ENCODE data around the gene TAAR5.
"Not testable (repeated sequence)": the region's sequence is repeated elsewhere in the genome, so short reads cannot be mapped to it uniquely, and the experiment has no call there.

The TAAR5 gene

DNA sequence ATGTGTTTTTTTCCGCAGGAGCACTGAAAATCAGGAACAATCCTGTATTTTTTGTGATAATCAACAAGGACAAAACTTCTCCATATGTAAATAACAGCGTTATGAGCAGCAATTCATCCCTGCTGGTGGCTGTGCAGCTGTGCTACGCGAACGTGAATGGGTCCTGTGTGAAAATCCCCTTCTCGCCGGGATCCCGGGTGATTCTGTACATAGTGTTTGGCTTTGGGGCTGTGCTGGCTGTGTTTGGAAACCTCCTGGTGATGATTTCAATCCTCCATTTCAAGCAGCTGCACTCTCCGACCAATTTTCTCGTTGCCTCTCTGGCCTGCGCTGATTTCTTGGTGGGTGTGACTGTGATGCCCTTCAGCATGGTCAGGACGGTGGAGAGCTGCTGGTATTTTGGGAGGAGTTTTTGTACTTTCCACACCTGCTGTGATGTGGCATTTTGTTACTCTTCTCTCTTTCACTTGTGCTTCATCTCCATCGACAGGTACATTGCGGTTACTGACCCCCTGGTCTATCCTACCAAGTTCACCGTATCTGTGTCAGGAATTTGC lies 19.2 kb downstream of the TAAR5 start, which contains the start of gene TAAR6:
Gene TAAR6 (plus strand): TSS at position 102 of the 557 bp plus-strand sequence. CDS start 0 bp downstream, at position 102.
- in situ Hi-C loops (cut with MboI; ENCODE audit: low sequenced_read_pairs, unreplicated experiment), result no loop called here
- TF ChIP-seq, protein P1, sequence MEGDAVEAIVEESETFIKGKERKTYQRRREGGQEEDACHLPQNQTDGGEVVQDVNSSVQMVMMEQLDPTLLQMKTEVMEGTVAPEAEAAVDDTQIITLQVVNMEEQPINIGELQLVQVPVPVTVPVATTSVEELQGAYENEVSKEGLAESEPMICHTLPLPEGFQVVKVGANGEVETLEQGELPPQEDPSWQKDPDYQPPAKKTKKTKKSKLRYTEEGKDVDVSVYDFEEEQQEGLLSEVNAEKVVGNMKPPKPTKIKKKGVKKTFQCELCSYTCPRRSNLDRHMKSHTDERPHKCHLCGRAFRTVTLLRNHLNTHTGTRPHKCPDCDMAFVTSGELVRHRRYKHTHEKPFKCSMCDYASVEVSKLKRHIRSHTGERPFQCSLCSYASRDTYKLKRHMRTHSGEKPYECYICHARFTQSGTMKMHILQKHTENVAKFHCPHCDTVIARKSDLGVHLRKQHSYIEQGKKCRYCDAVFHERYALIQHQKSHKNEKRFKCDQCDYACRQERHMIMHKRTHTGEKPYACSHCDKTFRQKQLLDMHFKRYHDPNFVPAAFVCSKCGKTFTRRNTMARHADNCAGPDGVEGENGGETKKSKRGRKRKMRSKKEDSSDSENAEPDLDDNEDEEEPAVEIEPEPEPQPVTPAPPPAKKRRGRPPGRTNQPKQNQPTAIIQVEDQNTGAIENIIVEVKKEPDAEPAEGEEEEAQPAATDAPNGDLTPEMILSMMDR (IDR thresholded peaks at IDR 0.05; ENCODE audit: borderline replicate concordance, control extremely low read depth, extremely low read depth, insufficient read depth, missing control alignments), result no peak
- no peak for DNase-seq (ENCODE audit: low spot score)

GRCh38 chr6:132569170-132569569 lies 20.4 kb downstream of the TAAR5 start:
- in situ Hi-C loops (cut with MboI; ENCODE audit: low sequenced_read_pairs, unreplicated experiment), result no loop called here
- no peak for DNase-seq (ENCODE audit: low spot score)
- TF ChIP-seq, protein P1 (IDR thresholded peaks at IDR 0.05; ENCODE audit: borderline replicate concordance, control extremely low read depth, extremely low read depth, insufficient read depth, missing control alignments), result no peak

- TF ChIP-seq, protein P1 (IDR thresholded peaks at IDR 0.05; ENCODE audit: borderline replicate concordance, control extremely low read depth, extremely low read depth, insufficient read depth, missing control alignments), result no peak
- DNase-seq (ENCODE audit: low spot score), result no peak
- in situ Hi-C loops (cut with MboI; ENCODE audit: low sequenced_read_pairs, unreplicated experiment), result no loop called here
These were observed 20.9 kb downstream of the TAAR5 start for GRCh38 chr6:132568611-132569010.

GRCh38 chr6:132567566-132567965 lies 22.0 kb downstream of the TAAR5 start:
- TF ChIP-seq, protein P1 (IDR thresholded peaks at IDR 0.05; ENCODE audit: borderline replicate concordance, control extremely low read depth, extremely low read depth, insufficient read depth, missing control alignments), result no peak
- no peak for DNase-seq (ENCODE audit: low spot score)
- in situ Hi-C loops (cut with MboI; ENCODE audit: low sequenced_read_pairs, unreplicated experiment), result no loop called here

DNA sequence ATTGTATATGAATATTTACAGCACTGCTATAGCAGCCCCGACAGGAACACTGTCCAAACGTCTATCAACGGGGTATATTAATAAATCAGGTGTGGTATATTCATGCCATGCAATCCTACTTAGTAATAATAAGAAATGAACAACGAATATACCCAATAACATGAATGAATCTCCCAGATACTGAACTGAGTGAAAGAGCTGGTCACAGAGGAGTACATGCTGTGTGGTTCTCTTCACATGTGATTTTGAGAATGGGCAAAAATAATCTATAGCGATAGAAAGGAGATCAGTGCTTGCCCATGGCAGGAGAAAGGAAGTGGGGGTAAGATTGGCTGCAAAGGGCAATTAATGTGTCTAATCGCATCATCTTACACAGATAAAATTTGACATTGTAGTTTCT lies 23.1 kb downstream of the TAAR5 start:
- TF ChIP-seq, protein P1 (IDR thresholded peaks at IDR 0.05; ENCODE audit: borderline replicate concordance, control extremely low read depth, extremely low read depth, insufficient read depth, missing control alignments), result no peak
- no peak for DNase-seq (ENCODE audit: low spot score)
- in situ Hi-C loops (cut with MboI; ENCODE audit: low sequenced_read_pairs, unreplicated experiment), result no loop called here

DNA sequence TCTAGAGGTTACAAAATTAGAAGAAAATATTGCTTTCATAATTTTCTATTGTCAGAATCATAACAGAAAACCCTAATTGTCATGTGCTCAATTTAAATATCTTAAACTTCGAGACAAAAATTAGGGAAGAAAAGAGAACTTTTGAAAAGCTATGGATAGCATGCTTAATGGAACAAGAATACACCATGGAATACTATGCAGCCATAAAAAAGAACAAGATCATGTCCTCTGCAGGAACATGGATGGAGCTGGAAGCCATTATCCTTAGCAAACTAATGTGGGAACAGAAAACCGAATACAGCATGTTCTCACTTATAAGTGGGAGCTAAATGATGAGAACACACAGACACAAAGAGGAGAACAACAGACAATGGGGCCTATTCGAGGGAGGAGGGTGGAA lies 29.5 kb downstream of the TAAR5 start:
- DNase-seq (ENCODE audit: low spot score); in situ Hi-C loops (cut with MboI; ENCODE audit: low sequenced_read_pairs, unreplicated experiment): not testable (repeated sequence)

DNA sequence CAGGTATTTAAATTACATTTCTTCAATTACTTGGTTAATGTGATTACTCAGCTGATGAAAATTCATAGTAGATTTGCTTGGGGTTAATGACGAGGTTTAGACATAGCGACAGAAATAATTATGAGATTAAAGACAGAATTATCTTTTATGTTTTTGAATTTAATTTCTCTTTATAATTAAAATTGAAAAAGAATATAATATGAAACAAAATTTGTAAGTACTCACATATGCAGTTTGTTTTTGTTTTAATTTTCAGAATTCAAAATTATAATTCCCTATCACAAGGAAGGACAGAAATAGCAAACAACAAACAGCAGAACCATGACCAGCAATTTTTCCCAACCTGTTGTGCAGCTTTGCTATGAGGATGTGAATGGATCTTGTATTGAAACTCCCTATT lies 37.2 kb downstream of the TAAR5 start, which contains the start of gene TAAR8:
Gene TAAR8 (plus strand): TSS at position 301 of the 400 bp plus-strand sequence. CDS start 21 bp downstream, at position 322.
- in situ Hi-C loops (cut with MboI; ENCODE audit: low sequenced_read_pairs, unreplicated experiment), result no loop called here
- TF ChIP-seq, protein P1 (IDR thresholded peaks at IDR 0.05; ENCODE audit: borderline replicate concordance, control extremely low read depth, extremely low read depth, insufficient read depth, missing control alignments), result no peak
- no peak for DNase-seq (ENCODE audit: low spot score)
